A673 (cell line): ENCODE data around the gene EPB41L4A.

Experiments used
- EZH2 ChIP-seq: fragments of 200-600 bp; sonication (generic); IDR thresholded peaks from 2 replicates; pipeline ENCODE4 v1.6.1; 2017; ENCODE audit warnings: borderline replicate concordance, low read depth, mild to moderate bottlenecking, mixed read lengths, antibody characterized with exemption, low read length; ENCODE audit not compliant: poor library complexity, severe bottlenecking
- TF ChIP-seq, protein P1 (sequence below): fragments of 300-800, 200-600 bp; sonication (generic); conservative IDR thresholded peaks from 2 replicates; pipeline ENCODE4 v1.5.1; 2017; ENCODE audit warnings: low read depth, mild to moderate bottlenecking, antibody characterized with exemption, low read length, moderate library complexity, mixed read lengths

DNA sequence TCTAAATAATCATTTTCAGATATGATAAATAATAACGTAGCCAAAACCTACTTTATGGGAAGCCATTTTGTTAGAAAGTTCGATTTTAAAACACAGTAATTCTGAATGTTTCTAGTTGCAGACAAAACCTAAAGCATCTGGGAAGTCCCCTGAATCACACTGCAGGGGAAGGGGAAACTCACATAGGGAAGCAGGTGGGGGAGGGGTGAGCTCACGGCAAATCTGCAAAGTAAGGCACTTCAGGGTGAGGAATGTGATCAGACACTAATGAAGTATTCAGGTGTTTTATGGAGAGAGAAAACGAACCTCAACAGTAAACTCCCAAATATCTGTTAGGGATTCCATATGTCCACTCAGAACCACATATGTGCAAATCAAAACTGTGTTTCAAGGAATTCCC, 70.7 kb downstream of the EPB41L4A start:
- TF ChIP-seq, protein P1, sequence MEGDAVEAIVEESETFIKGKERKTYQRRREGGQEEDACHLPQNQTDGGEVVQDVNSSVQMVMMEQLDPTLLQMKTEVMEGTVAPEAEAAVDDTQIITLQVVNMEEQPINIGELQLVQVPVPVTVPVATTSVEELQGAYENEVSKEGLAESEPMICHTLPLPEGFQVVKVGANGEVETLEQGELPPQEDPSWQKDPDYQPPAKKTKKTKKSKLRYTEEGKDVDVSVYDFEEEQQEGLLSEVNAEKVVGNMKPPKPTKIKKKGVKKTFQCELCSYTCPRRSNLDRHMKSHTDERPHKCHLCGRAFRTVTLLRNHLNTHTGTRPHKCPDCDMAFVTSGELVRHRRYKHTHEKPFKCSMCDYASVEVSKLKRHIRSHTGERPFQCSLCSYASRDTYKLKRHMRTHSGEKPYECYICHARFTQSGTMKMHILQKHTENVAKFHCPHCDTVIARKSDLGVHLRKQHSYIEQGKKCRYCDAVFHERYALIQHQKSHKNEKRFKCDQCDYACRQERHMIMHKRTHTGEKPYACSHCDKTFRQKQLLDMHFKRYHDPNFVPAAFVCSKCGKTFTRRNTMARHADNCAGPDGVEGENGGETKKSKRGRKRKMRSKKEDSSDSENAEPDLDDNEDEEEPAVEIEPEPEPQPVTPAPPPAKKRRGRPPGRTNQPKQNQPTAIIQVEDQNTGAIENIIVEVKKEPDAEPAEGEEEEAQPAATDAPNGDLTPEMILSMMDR: no peak
- no peak for TF ChIP-seq EZH2
